Measurements from ENCODE around the gene RHBDL1. TPM values are rescaled to one million over a fixed set of nuclear protein-coding genes. Genes with fewer than 3 reads are reported as not detected.

The RHBDL1 gene
- total and polyA plus RNA-seq, 2 of the 8 experiments (the other 6 are each of a cell fraction or from before 2014, with no cell fraction given), result 4.0 to 8.1 TPM

- no peak for TF ChIP-seq TEAD4 (IDR thresholded peaks at IDR 0.05; ENCODE audit: low read depth, low read length)
- TF ChIP-seq SUZ12 (IDR thresholded peaks at IDR 0.05; ENCODE audit: low read length), result no peak
- TF ChIP-seq NRF1 (IDR thresholded peaks at IDR 0.05; ENCODE audit: low read depth, low read length), result no peak
- TF ChIP-seq CBX5 (IDR thresholded peaks at IDR 0.05; ENCODE audit: low read depth, low read length), result no peak
- no peak for TF ChIP-seq MAX (IDR thresholded peaks at IDR 0.05)
- TF ChIP-seq SP4 (IDR thresholded peaks at IDR 0.05; ENCODE audit: low read length), result no peak
- no peak for TF ChIP-seq SIRT6 (IDR thresholded peaks at IDR 0.05; ENCODE audit: low read length)
- TF ChIP-seq SIX5 (IDR thresholded peaks at IDR 0.05; ENCODE audit: low read depth, low read length), result no peak
- no peak for TF ChIP-seq SP2 (IDR thresholded peaks at IDR 0.05; ENCODE audit: low read length)
- no peak for TF ChIP-seq TAF1 (IDR thresholded peaks at IDR 0.05; ENCODE audit: low read depth, low read length)
- TF ChIP-seq CBX8 (IDR thresholded peaks at IDR 0.05; ENCODE audit: borderline replicate concordance, low read depth, low read length), result no peak
- no peak for TF ChIP-seq TBP (IDR thresholded peaks at IDR 0.05; ENCODE audit: low read depth, low read length)
- TF ChIP-seq RXRA (IDR thresholded peaks at IDR 0.05; ENCODE audit: insufficient read depth, low read depth, low read length), result no peak
- TF ChIP-seq SAP30 (IDR thresholded peaks at IDR 0.05; ENCODE audit: insufficient read depth, insufficient replicate concordance, low read length), result peak; percentile 55
- peak in 1 of 2 experiments; percentile 36; a peak in 1 of 3 replicates for TF ChIP-seq POLR2A (IDR thresholded peaks at IDR 0.05; ENCODE audit: control extremely low read depth in 1 of 2, low read depth in 2 of 2, low read length in 2 of 2)
- no peak for TF ChIP-seq E2F6 (IDR thresholded peaks at IDR 0.05)
- no peak for TF ChIP-seq ATF2 (IDR thresholded peaks at IDR 0.05; ENCODE audit: low read length)
Measured at GRCh38 chr16:719815-720446, 44.5 kb downstream of the RHBDL1 start (continued).
